DOHH2 (cell line): ENCODE results near the gene STARD8.
"Not testable (repeated sequence)": the region's sequence is repeated elsewhere in the genome, so short reads cannot be mapped to it uniquely, and the experiment has no call there.

Experiments used
- H3F3A ChIP-seq: fragments of 200-600 bp; sonication (generic), shearing (Covaris generic); 2 replicates; pipeline ENCODE4 v1.6.0; 2016; ENCODE audit warnings: antibody characterized with exemption, mild to moderate bottlenecking; ENCODE audit not compliant: control insufficient read depth, insufficient read depth
- H3K27ac ChIP-seq: fragments of 200-600 bp; sonication (generic); 2 replicates; pipeline ENCODE4 v1.5.1; 2014; ENCODE audit warnings: low read depth, mild to moderate bottlenecking, low read length, moderate library complexity
- H3K27me3 ChIP-seq: fragments of 200-600 bp; sonication (generic); 2 replicates; pipeline ENCODE4 v1.6.1; 2014; ENCODE audit warnings: mild to moderate bottlenecking, low read length, mixed read lengths; ENCODE audit not compliant: control insufficient read depth
- H3K36me3 ChIP-seq: fragments of 200-600 bp; sonication (generic); 2 replicates; pipeline ENCODE4 v1.6.1; 2014; ENCODE audit warnings: mild to moderate bottlenecking, low read length, moderate library complexity, mixed read lengths; ENCODE audit not compliant: control insufficient read depth
- H3K4me1 ChIP-seq: fragments of 200-600 bp; sonication (generic); 2 replicates; pipeline ENCODE4 v1.6.1; 2014; ENCODE audit warnings: mild to moderate bottlenecking, low read length, mixed read lengths; ENCODE audit not compliant: control insufficient read depth
- H3K4me2 ChIP-seq: fragments of 200-600 bp; sonication (generic); 2 replicates; pipeline ENCODE4 v1.6.0; 2014; ENCODE audit warnings: mild to moderate bottlenecking, low read length, moderate library complexity
- H3K4me3 ChIP-seq: fragments of 200-600 bp; sonication (generic); 2 replicates; pipeline ENCODE4 v1.5.1; 2014; ENCODE audit warnings: mild to moderate bottlenecking, low read length, mixed read lengths
- H3K79me2 ChIP-seq: fragments of 200-600 bp; sonication (generic); 2 replicates; pipeline ENCODE4 v1.6.1; 2014; ENCODE audit warnings: mild to moderate bottlenecking, low read length, mixed read lengths; ENCODE audit not compliant: control insufficient read depth
- H3K9me2 ChIP-seq: fragments of 200-600 bp; sonication (generic); replicated peaks from 2 replicates; pipeline ENCODE4 v1.6.1; 2014; ENCODE audit warnings: mild to moderate bottlenecking, low read length, mixed read lengths; ENCODE audit not compliant: control insufficient read depth
- H3K9me3 ChIP-seq: fragments of 200-600 bp; sonication (generic); 2 replicates; pipeline ENCODE4 v1.6.1; 2014; ENCODE audit warnings: antibody characterized with exemption, low read length, mixed read lengths; ENCODE audit not compliant: control insufficient read depth, insufficient read depth
- H4K20me1 ChIP-seq: fragments of 200-600 bp; sonication (generic); 2 replicates; pipeline ENCODE4 v1.6.0; 2014; ENCODE audit warnings: low read depth, mild to moderate bottlenecking, antibody characterized with exemption, low read length, moderate library complexity; ENCODE audit not compliant: control insufficient read depth, insufficient read depth
- EZH2phosphoT487 ChIP-seq: fragments of 200-600 bp; sonication (generic); IDR thresholded peaks from 2 replicates; pipeline ENCODE4 v1.6.1; 2017; ENCODE audit warnings: borderline replicate concordance, mild to moderate bottlenecking, antibody characterized with exemption, low read length, moderate library complexity, mixed read lengths
- TF ChIP-seq, protein P1 (sequence below): fragments of 200-600 bp; sonication (generic); IDR thresholded peaks from one replicate; pipeline ENCODE4 v1.5.1; 2014; ENCODE audit warnings: antibody characterized with exemption, mild to moderate bottlenecking, low read depth, low read length; ENCODE audit not compliant: poor library complexity, severe bottlenecking

Gene STARD8

DNA sequence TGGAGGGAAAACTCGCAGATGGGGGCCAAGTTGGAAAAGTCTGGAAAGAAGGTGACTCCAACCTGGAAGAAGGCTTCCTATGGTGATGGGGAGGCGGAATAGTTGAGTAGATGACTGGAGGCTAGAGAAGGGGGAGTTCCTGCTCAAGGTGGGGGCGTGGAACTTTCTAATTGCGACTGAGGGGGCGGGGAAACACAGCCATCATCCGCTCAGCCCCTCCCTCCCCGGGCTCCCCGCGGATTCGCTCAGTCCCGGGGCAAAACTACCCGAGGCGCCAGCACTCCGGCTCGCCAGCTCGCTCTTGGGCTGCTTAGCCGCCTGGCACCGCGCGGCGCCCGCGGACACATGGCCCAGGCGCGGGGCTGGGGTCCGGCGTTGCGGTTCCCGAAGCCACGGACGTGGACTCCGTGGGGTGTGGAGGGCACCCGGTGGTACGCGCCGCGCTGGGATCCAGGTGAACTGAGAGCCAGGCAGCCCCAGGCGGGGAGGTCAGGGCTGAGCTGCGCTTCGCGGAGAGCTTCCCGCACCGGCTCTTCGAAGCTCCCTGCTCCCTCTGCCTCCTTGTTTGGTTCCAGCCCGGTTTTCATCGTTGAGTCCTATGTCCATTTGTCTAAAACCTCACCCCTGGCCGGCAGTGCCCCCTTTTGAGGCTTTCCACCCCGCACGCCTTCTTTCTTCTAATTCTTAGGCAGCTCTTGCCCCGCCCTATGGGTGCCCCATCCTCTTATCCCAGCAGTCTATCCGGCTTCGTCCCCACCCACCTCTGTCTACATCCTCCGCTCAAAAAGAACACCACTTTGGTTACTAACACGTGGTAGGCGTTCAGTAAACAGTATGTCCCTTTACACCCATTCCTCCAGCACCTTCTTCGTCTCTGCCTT lies 38.9 kb downstream of the STARD8 start:
- no peaks in the 10 kb centered on the region for H3F3A ChIP-seq
- no peaks in the 10 kb centered on the region for H3K79me2 ChIP-seq
- no peaks in the 10 kb centered on the region for H3K27me3 ChIP-seq
- no peaks in the 10 kb centered on the region for H3K36me3 ChIP-seq
- no peaks in the 10 kb centered on the region for H4K20me1 ChIP-seq
- H3K4me1 ChIP-seq: no peaks in the 10 kb centered on the region
- no peak for TF ChIP-seq EZH2phosphoT487
- TF ChIP-seq, protein P1, sequence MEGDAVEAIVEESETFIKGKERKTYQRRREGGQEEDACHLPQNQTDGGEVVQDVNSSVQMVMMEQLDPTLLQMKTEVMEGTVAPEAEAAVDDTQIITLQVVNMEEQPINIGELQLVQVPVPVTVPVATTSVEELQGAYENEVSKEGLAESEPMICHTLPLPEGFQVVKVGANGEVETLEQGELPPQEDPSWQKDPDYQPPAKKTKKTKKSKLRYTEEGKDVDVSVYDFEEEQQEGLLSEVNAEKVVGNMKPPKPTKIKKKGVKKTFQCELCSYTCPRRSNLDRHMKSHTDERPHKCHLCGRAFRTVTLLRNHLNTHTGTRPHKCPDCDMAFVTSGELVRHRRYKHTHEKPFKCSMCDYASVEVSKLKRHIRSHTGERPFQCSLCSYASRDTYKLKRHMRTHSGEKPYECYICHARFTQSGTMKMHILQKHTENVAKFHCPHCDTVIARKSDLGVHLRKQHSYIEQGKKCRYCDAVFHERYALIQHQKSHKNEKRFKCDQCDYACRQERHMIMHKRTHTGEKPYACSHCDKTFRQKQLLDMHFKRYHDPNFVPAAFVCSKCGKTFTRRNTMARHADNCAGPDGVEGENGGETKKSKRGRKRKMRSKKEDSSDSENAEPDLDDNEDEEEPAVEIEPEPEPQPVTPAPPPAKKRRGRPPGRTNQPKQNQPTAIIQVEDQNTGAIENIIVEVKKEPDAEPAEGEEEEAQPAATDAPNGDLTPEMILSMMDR: no peak
- H3K27ac ChIP-seq: no peak overlapping the region
- no peak overlapping the region for H3K4me2 ChIP-seq
- H3K4me3 ChIP-seq: no peak overlapping the region
- H3K9me2 ChIP-seq: no peaks in the 10 kb centered on the region
- no peaks in the 10 kb centered on the region for H3K9me3 ChIP-seq

DNA sequence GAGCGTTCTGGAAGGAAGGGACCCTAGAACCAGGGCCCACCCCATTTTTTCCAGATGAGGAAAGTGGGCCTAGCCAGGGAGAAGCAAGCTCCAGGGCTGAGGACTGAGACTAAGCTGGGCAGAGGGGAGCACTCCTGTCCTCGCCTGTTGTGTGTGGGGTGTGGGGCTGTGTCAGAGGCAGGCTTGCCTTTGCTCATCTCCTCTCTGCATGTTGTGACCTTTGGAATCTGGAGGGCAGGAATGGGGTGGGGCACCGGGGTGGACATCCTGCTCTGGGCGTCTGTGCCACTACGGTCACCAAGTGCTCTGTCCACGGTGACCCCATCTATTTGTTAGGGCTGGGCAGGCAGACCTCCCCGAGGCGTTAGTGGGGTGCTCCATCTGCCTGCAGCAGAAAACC lies 41.5 kb downstream of the STARD8 start:
- not testable (repeated sequence) for H3K4me2 ChIP-seq, H3F3A ChIP-seq, H3K4me3 ChIP-seq, H3K36me3 ChIP-seq, H3K79me2 ChIP-seq, H3K9me2 ChIP-seq, H3K27ac ChIP-seq, H4K20me1 ChIP-seq, H3K27me3 ChIP-seq, H3K4me1 ChIP-seq, H3K9me3 ChIP-seq

DNA sequence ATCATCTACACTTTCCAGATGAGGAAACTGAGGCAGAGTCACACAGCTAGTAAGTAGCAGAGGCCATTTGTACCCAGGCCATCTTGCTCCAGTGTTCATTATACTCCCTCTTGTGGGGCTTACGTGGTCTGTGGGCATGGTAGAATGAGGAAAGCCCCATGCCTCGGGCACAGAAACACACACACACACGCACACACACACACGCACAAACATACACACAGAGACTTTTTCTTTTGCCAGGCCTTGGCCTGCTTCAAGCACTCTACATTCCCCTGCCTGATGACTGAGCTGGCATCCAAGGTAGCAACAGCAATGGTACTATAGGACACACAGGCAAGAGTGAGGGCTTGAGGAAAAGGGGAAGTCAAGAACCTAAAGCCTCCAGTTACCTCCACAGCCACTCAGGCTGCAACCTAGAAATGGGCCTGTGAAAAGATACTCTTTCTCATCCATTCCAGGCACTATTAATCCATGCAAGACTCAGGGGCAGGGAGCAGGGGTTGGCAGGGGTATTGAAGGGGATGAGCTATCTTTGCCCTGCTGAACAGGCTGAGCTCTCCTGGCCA lies 43.6 kb downstream of the STARD8 start:
- no peaks in the 10 kb centered on the region for H3K27me3 ChIP-seq
- H3K4me1 ChIP-seq: no peaks in the 10 kb centered on the region
- no peaks in the 10 kb centered on the region for H3F3A ChIP-seq
- H3K27ac ChIP-seq: no peak overlapping the region
- TF ChIP-seq, protein P1: no peak
- TF ChIP-seq EZH2phosphoT487: no peak
- no peaks in the 10 kb centered on the region for H3K79me2 ChIP-seq
- no peak overlapping the region for H3K4me2 ChIP-seq
- H3K36me3 ChIP-seq: no peaks in the 10 kb centered on the region
- no peaks in the 10 kb centered on the region for H3K9me3 ChIP-seq
- no peak overlapping the region for H3K4me3 ChIP-seq
- no peaks in the 10 kb centered on the region for H4K20me1 ChIP-seq
- no peaks in the 10 kb centered on the region for H3K9me2 ChIP-seq

DNA sequence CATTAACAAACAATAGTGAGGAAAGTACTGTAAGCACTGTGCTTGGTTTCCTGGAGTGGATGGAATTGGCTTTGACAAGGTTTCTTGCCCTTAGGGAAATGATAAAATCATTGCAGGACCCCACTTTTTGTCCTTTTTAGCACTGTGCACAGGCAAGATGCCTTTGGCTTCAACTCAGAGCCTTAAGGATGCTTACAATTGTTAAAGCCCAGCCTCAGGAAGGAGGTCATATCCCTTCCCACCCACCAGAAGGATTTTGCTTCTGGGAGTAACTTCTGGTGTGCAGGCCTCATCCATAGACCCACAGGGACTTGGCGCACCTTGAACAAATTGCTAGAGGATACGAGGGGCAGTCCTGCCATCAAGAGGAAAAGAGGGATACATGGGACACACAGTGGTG lies 44.5 kb downstream of the STARD8 start:
- H3K4me1 ChIP-seq: no peaks in the 10 kb centered on the region
- no peaks in the 10 kb centered on the region for H3K9me3 ChIP-seq

More for the DNA sequence above, 44.5 kb downstream of the STARD8 start:
- no peaks in the 10 kb centered on the region for H4K20me1 ChIP-seq
- H3K27me3 ChIP-seq: no peaks in the 10 kb centered on the region
- H3K27ac ChIP-seq: no peak overlapping the region
- TF ChIP-seq, protein P1: no peak
- TF ChIP-seq EZH2phosphoT487: no peak
- no peak overlapping the region for H3K4me2 ChIP-seq
- no peaks in the 10 kb centered on the region for H3K36me3 ChIP-seq
- no peaks in the 10 kb centered on the region for H3K9me2 ChIP-seq
- H3F3A ChIP-seq: no peaks in the 10 kb centered on the region
- H3K79me2 ChIP-seq: no peaks in the 10 kb centered on the region
- no peak overlapping the region for H3K4me3 ChIP-seq
